ENCODE data around the gene ROR2.

DNA sequence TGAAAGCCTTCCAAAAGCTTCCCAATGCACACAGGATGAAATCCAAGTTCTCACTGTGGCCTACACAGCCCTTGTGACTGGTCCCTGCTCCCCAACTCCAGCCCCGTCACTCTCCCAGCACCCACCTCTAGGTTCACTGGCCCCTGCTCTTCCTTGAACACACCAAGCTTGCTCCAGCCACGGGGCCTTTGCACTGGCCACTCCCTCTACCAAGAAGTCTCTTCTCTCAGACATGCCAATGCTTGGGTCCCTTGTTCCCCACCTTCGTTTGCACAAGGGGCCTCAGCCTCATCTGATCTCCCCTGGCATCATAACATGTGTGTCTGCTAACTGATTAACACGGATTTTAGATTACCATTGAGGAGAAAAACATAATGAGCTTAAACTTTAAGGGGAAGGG is 56.0 kb downstream of the ROR2 start:
- TF ChIP-seq, protein P1, sequence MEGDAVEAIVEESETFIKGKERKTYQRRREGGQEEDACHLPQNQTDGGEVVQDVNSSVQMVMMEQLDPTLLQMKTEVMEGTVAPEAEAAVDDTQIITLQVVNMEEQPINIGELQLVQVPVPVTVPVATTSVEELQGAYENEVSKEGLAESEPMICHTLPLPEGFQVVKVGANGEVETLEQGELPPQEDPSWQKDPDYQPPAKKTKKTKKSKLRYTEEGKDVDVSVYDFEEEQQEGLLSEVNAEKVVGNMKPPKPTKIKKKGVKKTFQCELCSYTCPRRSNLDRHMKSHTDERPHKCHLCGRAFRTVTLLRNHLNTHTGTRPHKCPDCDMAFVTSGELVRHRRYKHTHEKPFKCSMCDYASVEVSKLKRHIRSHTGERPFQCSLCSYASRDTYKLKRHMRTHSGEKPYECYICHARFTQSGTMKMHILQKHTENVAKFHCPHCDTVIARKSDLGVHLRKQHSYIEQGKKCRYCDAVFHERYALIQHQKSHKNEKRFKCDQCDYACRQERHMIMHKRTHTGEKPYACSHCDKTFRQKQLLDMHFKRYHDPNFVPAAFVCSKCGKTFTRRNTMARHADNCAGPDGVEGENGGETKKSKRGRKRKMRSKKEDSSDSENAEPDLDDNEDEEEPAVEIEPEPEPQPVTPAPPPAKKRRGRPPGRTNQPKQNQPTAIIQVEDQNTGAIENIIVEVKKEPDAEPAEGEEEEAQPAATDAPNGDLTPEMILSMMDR (IDR thresholded peaks at IDR 0.05), result no peak
- TF ChIP-seq ZFX (IDR thresholded peaks at IDR 0.05; ENCODE audit: borderline replicate concordance), result no peak

Measured in 22Rv1 (cell line).